ENCODE measurements around the gene EPHB1. TPM values are rescaled to one million over a fixed set of nuclear protein-coding genes. Genes with fewer than 3 reads are reported as not detected.

EPHB1 gene
- total RNA-seq, 3 donors from 2014 or later = 0.31 to 6.9 (median 0.64) TPM

GRCh38 chr3:135263331-135263730 lies 468.3 kb downstream of the EPHB1 start:
- ATAC-seq (no peak), DNase-seq (no peak)
- H3K9me3 ChIP-seq = no peaks in the 10 kb centered on the region
- intact Hi-C loops (cut with DNase I, micrococcal nuclease) = no loop called here
- H3K4me1 ChIP-seq (ENCODE audit: low read depth) = no peaks in the 10 kb centered on the region
- TF ChIP-seq CTCF (IDR thresholded peaks at IDR 0.05) = no peak
- H3K4me3 ChIP-seq = no peak overlapping the region
- no peaks in the 10 kb centered on the region for H3K36me3 ChIP-seq (ENCODE audit: low read depth)

- Histone ChIP-seq H3K4me3 (no peak overlapping the region), H3K4me1 (ENCODE audit: low read depth) (no peaks in the 10 kb centered on the region), H3K9me3 (no peaks in the 10 kb centered on the region), H3K36me3 (ENCODE audit: low read depth) (no peaks in the 10 kb centered on the region)
- no peak for TF ChIP-seq CTCF (IDR thresholded peaks at IDR 0.05)
- ATAC-seq (no peak), DNase-seq (no peak)
- intact Hi-C loops (cut with DNase I, micrococcal nuclease) = no loop called here
These were observed 472.4 kb downstream of the EPHB1 start for GRCh38 chr3:135267487-135267886.

- ATAC-seq (no peak), DNase-seq (no peak)
- TF ChIP-seq CTCF (IDR thresholded peaks at IDR 0.05) = no peak
- no peaks in the 10 kb centered on the region for H3K4me1 ChIP-seq (ENCODE audit: low read depth)
- no peaks in the 10 kb centered on the region for H3K9me3 ChIP-seq
- no peak overlapping the region for H3K4me3 ChIP-seq
- H3K36me3 ChIP-seq (ENCODE audit: low read depth) = no peaks in the 10 kb centered on the region
- intact Hi-C loops (cut with DNase I, micrococcal nuclease) = no loop called here
These were observed 474.0 kb downstream of the EPHB1 start for GRCh38 chr3:135268941-135269532.

- Histone ChIP-seq H3K4me1 (ENCODE audit: low read depth) (no peaks in the 10 kb centered on the region), H3K4me3 (no peak overlapping the region), H3K9me3 (no peaks in the 10 kb centered on the region), H3K36me3 (ENCODE audit: low read depth) (no peaks in the 10 kb centered on the region)
- TF ChIP-seq CTCF (IDR thresholded peaks at IDR 0.05) = no peak
- no peak for DNase-seq
- ATAC-seq = no peak
- intact Hi-C loops (cut with DNase I, micrococcal nuclease) = no loop called here
These were observed 476.3 kb downstream of the EPHB1 start for GRCh38 chr3:135271177-135272025.

GRCh38 chr3:135272026-135272669 lies 477.1 kb downstream of the EPHB1 start:
- Histone ChIP-seq H3K9me3 (no peaks in the 10 kb centered on the region), H3K4me3 (no peak overlapping the region), H3K4me1 (ENCODE audit: low read depth) (no peaks in the 10 kb centered on the region), H3K36me3 (ENCODE audit: low read depth) (no peaks in the 10 kb centered on the region)
- DNase-seq (no peak), ATAC-seq (no peak)
- no peak for TF ChIP-seq CTCF (IDR thresholded peaks at IDR 0.05)
- intact Hi-C loops (cut with DNase I, micrococcal nuclease) = no loop called here
